PFSK-1 (cell line): ENCODE measurements around the gene VEGFC.

Experiments used
- FOXP2 ChIP-seq: optimal IDR thresholded peaks from 2 replicates; pipeline ENCODE3; 2011; ENCODE audit warnings: borderline replicate concordance, control low read depth, inconsistent platforms; ENCODE audit not compliant: insufficient read depth; ENCODE audit errors: extremely low read length, extremely low read depth
- POLR2AphosphoS5 ChIP-seq: IDR thresholded peaks from 2 replicates; pipeline ENCODE4 v1.6.1; 2012; ENCODE audit warnings: low read depth, mild to moderate bottlenecking, control low read depth, low read length, moderate library complexity
- SIN3A ChIP-seq: IDR thresholded peaks from 2 replicates; pipeline ENCODE4 v1.6.1; 2012; ENCODE audit warnings: mild to moderate bottlenecking, low read length, moderate library complexity, borderline replicate concordance; ENCODE audit not compliant: insufficient read depth
- TAF1 ChIP-seq: IDR thresholded peaks from 2 replicates; pipeline ENCODE4 v1.6.1; 2012; ENCODE audit warnings: low read length, control low read depth, borderline replicate concordance; ENCODE audit not compliant: insufficient read depth
- TF ChIP-seq, protein P1 (sequence below), 2 experiments: IDR thresholded peaks; 2 replicates each; pipeline versions ENCODE4 v1.6.1 to v1.8.0; 2011 to 2012; ENCODE audit warnings: low read depth in 2 of 2, low read length in 2 of 2, control low read depth in 1 of 2, inconsistent platforms in 1 of 2, mild to moderate bottlenecking in 1 of 2, moderate library complexity in 1 of 2; ENCODE audit not compliant: insufficient read depth in 1 of 2

Gene VEGFC

DNA sequence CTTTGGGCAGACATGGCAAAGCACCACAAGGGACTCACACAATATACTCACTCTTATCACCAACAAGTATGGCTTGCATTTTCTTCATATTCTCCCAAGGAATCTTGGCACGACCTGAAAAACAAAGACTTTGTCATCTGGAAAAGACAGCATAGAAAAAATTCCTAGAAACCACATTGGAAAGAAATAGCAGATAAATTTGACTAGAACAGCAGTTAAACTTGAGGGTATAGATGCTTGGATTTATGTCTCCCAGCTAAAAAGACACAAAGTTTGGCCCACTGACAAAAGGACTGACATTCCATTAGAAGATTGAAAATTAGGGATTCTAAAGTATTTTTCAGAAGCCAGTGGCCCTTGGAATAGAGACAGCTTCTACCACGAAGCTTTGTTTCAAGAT is 6.9 kb upstream of the VEGFC start:
- TF ChIP-seq SIN3A = no peak
- no peak for TF ChIP-seq POLR2AphosphoS5
- TF ChIP-seq TAF1 = no peak
- no peak for TF ChIP-seq FOXP2
- TF ChIP-seq, protein P1, sequence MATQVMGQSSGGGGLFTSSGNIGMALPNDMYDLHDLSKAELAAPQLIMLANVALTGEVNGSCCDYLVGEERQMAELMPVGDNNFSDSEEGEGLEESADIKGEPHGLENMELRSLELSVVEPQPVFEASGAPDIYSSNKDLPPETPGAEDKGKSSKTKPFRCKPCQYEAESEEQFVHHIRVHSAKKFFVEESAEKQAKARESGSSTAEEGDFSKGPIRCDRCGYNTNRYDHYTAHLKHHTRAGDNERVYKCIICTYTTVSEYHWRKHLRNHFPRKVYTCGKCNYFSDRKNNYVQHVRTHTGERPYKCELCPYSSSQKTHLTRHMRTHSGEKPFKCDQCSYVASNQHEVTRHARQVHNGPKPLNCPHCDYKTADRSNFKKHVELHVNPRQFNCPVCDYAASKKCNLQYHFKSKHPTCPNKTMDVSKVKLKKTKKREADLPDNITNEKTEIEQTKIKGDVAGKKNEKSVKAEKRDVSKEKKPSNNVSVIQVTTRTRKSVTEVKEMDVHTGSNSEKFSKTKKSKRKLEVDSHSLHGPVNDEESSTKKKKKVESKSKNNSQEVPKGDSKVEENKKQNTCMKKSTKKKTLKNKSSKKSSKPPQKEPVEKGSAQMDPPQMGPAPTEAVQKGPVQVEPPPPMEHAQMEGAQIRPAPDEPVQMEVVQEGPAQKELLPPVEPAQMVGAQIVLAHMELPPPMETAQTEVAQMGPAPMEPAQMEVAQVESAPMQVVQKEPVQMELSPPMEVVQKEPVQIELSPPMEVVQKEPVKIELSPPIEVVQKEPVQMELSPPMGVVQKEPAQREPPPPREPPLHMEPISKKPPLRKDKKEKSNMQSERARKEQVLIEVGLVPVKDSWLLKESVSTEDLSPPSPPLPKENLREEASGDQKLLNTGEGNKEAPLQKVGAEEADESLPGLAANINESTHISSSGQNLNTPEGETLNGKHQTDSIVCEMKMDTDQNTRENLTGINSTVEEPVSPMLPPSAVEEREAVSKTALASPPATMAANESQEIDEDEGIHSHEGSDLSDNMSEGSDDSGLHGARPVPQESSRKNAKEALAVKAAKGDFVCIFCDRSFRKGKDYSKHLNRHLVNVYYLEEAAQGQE (IDR thresholded peaks at IDR 0.05; ENCODE audit: insufficient read depth in 1 of 2, low read depth in 2 of 2, low read length in 2 of 2) = no peak

DNA sequence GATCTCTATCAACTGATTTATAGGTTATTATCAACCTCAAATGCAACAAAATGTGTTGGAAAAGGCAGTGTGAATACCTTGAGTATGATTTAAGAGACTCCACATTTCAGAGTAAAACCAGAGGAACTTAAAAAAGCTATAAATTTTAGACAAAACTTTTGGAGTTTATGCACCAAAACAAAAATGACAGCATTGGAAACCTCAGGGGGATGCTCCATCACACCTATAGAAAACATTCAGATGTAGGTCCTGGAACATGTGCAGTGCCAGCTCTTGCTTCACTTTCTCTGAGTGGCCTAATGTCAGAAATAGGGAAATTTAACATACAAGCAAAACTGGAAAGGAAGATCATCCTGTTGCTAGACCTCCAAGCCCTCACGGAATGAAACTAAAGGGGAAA is 5.8 kb upstream of the VEGFC start:
- TF ChIP-seq TAF1 = no peak
- no peak for TF ChIP-seq SIN3A
- no peak for TF ChIP-seq FOXP2
- TF ChIP-seq, protein P1 (IDR thresholded peaks at IDR 0.05; ENCODE audit: insufficient read depth in 1 of 2, low read depth in 2 of 2, low read length in 2 of 2) = no peak
- TF ChIP-seq POLR2AphosphoS5 = no peak

DNA sequence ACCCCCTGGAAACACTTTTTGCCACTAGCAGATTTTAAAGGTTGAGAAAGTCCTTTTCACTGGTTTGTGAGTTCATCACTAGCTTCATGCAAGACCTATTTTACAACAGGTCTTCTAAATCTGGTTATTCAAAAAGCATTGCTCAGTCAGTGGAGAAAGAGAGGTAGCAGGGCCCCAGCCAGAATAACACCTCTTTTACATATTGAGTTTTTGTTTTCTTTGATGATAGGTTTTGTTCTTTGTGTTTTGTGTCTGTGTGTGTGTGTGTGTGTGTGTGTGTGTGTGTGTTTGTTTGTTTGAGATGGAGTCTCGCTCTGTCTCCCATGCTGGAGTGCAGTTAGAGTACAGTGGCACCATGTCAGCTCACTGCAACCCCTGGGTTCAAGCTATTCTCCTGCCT is 2.7 kb upstream of the VEGFC start:
- TF ChIP-seq, protein P1 (IDR thresholded peaks at IDR 0.05; ENCODE audit: insufficient read depth in 1 of 2, low read depth in 2 of 2, low read length in 2 of 2) = no peak
- no peak for TF ChIP-seq POLR2AphosphoS5
- TF ChIP-seq SIN3A = no peak
- TF ChIP-seq FOXP2 = no peak
- TF ChIP-seq TAF1 = no peak

DNA sequence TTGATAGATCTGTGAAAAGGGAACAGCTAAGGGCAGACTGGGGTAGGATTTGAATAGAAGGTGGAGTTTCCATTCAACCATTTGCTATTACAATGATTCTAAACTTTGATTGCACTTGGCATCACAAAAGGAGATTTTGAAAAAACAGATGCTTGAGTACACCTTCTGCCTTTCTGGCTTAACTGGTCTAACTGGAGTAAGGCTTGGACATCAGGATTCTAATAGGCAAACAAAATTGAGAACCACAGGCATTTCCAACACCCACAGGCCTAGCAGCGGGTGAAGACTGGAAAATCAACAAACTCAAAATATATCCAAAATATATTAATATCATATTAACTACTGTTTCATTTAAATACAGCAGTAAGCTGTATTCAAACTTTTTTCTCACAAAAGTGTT is 1.9 kb upstream of the VEGFC start:
- TF ChIP-seq, protein P1 (IDR thresholded peaks at IDR 0.05; ENCODE audit: insufficient read depth in 1 of 2, low read depth in 2 of 2, low read length in 2 of 2) = no peak
- TF ChIP-seq POLR2AphosphoS5 (no peak), SIN3A (no peak), TAF1 (no peak), FOXP2 (no peak)

DNA sequence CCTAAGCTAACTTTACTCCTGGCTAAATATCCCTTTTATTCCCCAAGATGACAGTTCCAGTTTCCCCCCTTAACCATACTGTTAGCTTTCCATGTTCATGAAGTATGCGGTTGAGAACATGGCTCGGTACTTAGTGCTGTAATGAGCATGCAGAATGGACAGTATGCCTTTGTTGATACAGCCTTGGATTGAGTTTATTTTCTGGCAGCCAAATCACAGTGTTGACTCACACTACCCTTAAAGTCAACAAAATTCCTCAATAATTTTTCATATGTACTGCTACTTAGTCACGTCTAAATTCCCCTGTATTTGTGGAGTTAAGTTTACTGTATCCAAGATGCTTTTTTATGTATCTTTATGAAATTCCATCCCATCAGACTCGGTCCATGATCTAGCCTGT is 1.4 kb upstream of the VEGFC start:
- TF ChIP-seq, protein P1 (IDR thresholded peaks at IDR 0.05; ENCODE audit: insufficient read depth in 1 of 2, low read depth in 2 of 2, low read length in 2 of 2) = no peak
- TF ChIP-seq SIN3A = no peak
- TF ChIP-seq FOXP2 = no peak
- no peak for TF ChIP-seq POLR2AphosphoS5
- TF ChIP-seq TAF1 = no peak
